NK-92 (cell line): ENCODE results near the gene PAN3.
"Not testable (repeated sequence)": the region's sequence is repeated elsewhere in the genome, so short reads cannot be mapped to it uniquely, and the experiment has no call there.

Source experiments
- DNase-seq: peaks from one replicate; lab custom pipeline; 2025; ENCODE audit not compliant: unreplicated experiment; lab: John Stamatoyannopoulos, UW

PAN3 gene

GRCh38 chr13:28131646-28132045 lies 6.7 kb upstream of the PAN3 start:
- no peak for DNase-seq

GRCh38 chr13:28136916-28137315 lies 1.4 kb upstream of the PAN3 start:
- DNase-seq, result no peak

GRCh38 chr13:28137596-28137995 lies 749 bp upstream of the PAN3 start:
- no peak for DNase-seq

GRCh38 chr13:28138756-28139470 lies 568 bp downstream of the PAN3 start:
- peak; percentile 16 for DNase-seq

GRCh38 chr13:28140433-28141125 lies 2.2 kb downstream of the PAN3 start:
- no peak for DNase-seq

GRCh38 chr13:28141542-28141941 lies 3.2 kb downstream of the PAN3 start:
- not testable (repeated sequence) for DNase-seq

- DNase-seq, result no peak
These were observed 6.7 kb downstream of the PAN3 start for GRCh38 chr13:28145049-28145448.

- DNase-seq, result no peak
These were observed 9.2 kb downstream of the PAN3 start for GRCh38 chr13:28147495-28147894.

GRCh38 chr13:28159057-28159456 lies 20.7 kb downstream of the PAN3 start:
- DNase-seq, result no peak

GRCh38 chr13:28161370-28161769 lies 23.0 kb downstream of the PAN3 start:
- DNase-seq, result no peak

GRCh38 chr13:28163587-28163986 lies 25.2 kb downstream of the PAN3 start:
- no peak for DNase-seq

GRCh38 chr13:28166257-28166656 lies 27.9 kb downstream of the PAN3 start:
- no peak for DNase-seq

GRCh38 chr13:28171266-28171665 lies 32.9 kb downstream of the PAN3 start:
- no peak for DNase-seq

GRCh38 chr13:28172947-28173346 lies 34.6 kb downstream of the PAN3 start:
- no peak for DNase-seq

- no peak for DNase-seq
These were observed 35.4 kb downstream of the PAN3 start for GRCh38 chr13:28173793-28174192.

GRCh38 chr13:28177327-28177726 lies 39.0 kb downstream of the PAN3 start:
- no peak for DNase-seq

GRCh38 chr13:28177877-28178276 lies 39.5 kb downstream of the PAN3 start:
- no peak for DNase-seq

- no peak for DNase-seq
These were observed 41.6 kb downstream of the PAN3 start for GRCh38 chr13:28179974-28180373.

GRCh38 chr13:28181413-28181812 lies 43.1 kb downstream of the PAN3 start:
- no peak for DNase-seq

GRCh38 chr13:28185256-28185655 lies 46.9 kb downstream of the PAN3 start:
- no peak for DNase-seq

- DNase-seq, result no peak
These were observed 60.7 kb downstream of the PAN3 start for GRCh38 chr13:28199089-28199488.

- DNase-seq, result no peak
These were observed 65.7 kb downstream of the PAN3 start for GRCh38 chr13:28204043-28204442.
